CD4-positive, alpha-beta T cell treated with Interleukin-21 for 1 hour (primary cell): ENCODE data around the gene LLGL2.
"Not testable (repeated sequence)": the region's sequence is repeated elsewhere in the genome, so short reads cannot be mapped to it uniquely, and the experiment has no call there.

Experiments used
- DNase-seq: peaks from one replicate; pipeline ENCODE4 v3.0.0-alpha.2; 2020

LLGL2 gene

GRCh38 chr17:75507733-75508719, 17.5 kb upstream of the LLGL2 start:
- no peak for DNase-seq

- no peak for DNase-seq
These were observed 16.6 kb upstream of the LLGL2 start for GRCh38 chr17:75508931-75509361.

- no peak for DNase-seq
These were observed 15.8 kb upstream of the LLGL2 start for GRCh38 chr17:75509528-75510258.

GRCh38 chr17:75511270-75511609, 14.3 kb upstream of the LLGL2 start:
- no peak for DNase-seq

GRCh38 chr17:75511610-75512575, 13.6 kb upstream of the LLGL2 start:
- no peak for DNase-seq

GRCh38 chr17:75512926-75513640, 12.4 kb upstream of the LLGL2 start:
- no peak for DNase-seq

- no peak for DNase-seq
These were observed 11.9 kb upstream of the LLGL2 start for GRCh38 chr17:75513641-75514000.

- no peak for DNase-seq
These were observed 11.1 kb upstream of the LLGL2 start for GRCh38 chr17:75514299-75514918.

GRCh38 chr17:75514919-75515495, 10.5 kb upstream of the LLGL2 start:
- DNase-seq: no peak

- peak; percentile 74 for DNase-seq
These were observed 9.8 kb upstream of the LLGL2 start, which contains the start of gene CASKIN2 for GRCh38 chr17:75515496-75516254. TSS of gene CASKIN2 (minus strand) at chr17:75515537. CDS start at chr17:75513804, 1,733 bp downstream.

- peak; percentile 94 for DNase-seq
These were observed 9.3 kb upstream of the LLGL2 start, which contains the start of gene TSEN54 for GRCh38 chr17:75516255-75516618. TSS of gene TSEN54 (plus strand) at chr17:75516528. CDS start at chr17:75516561, 33 bp downstream.

GRCh38 chr17:75516619-75517296, 8.7 kb upstream of the LLGL2 start:
- DNase-seq: peak; percentile 27

GRCh38 chr17:75517297-75517865, 8.1 kb upstream of the LLGL2 start:
- DNase-seq: peak; percentile 40

- peak; percentile 72 for DNase-seq
These were observed 7.3 kb upstream of the LLGL2 start for GRCh38 chr17:75518201-75518600.

GRCh38 chr17:75518983-75519537, 6.4 kb upstream of the LLGL2 start:
- no peak for DNase-seq

GRCh38 chr17:75520413-75520812, 5.1 kb upstream of the LLGL2 start:
- not testable (repeated sequence) for DNase-seq

- no peak for DNase-seq
These were observed 4.2 kb upstream of the LLGL2 start for GRCh38 chr17:75521290-75521689.

GRCh38 chr17:75521951-75522727, 3.4 kb upstream of the LLGL2 start:
- no peak for DNase-seq
